Kidney capillary endothelial cell (primary cell): Measurements from ENCODE around the gene SLC23A3.
"Not testable (repeated sequence)": the region's sequence is repeated elsewhere in the genome, so short reads cannot be mapped to it uniquely, and the experiment has no call there.

Source experiments
- DNase-seq: peaks from one replicate; pipeline ENCODE4 v3.0.0-alpha.2; 2018; ENCODE audit warnings: low spot score

SLC23A3 gene

GRCh38 chr2:219205165-219205538, 35.3 kb upstream of the SLC23A3 start:
- no peak for DNase-seq

GRCh38 chr2:219204425-219205164, 34.8 kb upstream of the SLC23A3 start:
- DNase-seq: no peak

- not testable (repeated sequence) for DNase-seq
These were observed 31.5 kb upstream of the SLC23A3 start for GRCh38 chr2:219201331-219201730.

DNA sequence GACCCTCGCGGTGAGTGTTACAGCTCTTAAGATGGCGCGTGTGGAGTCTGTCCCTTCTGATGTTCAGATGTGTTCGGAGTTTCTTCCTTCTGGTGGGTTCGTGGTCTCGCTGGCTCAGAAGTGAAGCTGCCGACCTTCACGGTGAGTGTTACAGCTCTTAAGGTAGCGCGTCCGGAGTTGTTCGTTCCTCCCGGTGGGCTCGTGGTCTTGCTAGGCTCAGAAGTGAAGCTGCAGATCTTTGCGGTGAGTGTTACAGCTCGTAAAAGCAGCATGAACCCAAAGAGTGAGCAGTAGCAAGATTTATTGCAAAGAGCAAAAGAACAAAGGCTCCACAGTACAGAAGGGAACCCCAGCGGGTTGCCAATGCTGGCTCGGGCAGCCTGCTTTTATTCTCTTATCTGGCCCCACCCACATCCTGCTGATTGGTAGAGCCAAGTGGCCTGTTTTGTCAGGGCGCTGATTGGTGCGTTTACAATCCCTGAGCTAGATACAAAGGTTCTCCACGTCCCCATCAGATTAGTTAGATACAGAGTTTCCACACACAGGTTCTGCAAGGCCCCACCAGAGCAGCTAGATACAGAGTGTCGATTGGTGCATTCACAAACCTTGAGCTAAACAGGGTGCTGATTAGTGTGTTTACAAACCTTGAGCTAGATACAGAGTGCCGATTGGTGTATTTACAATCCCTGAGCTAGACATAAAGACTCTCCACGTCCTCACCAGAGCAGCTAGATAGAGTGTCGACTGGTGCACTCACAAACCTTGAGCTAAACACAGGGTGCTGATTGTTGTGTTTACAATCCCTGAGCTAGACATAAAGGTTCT, 30.9 kb upstream of the SLC23A3 start:
- not testable (repeated sequence) for DNase-seq

DNA sequence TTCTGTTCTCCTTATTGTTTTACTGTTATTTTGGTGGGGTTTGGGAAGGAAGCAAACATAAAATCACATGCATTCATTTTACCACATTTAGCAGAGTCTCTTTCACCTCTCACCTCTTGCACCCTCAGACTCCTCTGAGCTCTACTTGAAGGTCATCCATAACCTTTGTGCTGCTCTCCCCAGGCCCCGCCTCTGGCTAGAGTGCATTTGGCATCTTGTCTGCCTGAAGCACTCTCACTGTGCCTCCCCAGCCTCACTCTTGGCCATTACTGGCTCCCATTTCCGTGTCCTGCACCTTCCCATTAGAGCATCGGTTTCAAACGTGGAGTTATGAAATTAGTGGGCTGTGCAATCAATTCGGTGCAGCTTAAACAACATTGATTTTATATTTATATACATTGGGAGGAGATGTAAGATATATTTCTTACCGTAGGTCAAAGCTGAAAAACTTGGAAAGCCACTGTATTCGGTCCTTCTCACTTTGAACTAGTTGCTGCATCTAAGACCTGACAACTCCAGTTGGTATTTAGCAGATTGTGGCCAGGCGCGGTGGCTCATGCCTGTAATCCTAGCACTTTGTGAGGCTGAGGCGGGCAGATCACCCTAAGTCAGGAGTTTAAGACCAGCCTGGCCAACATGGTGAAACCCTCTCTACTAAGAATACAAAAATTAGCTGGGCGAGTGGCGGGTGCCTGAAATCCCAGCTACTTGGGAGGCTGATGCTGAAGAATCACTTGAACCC, 29.8 kb upstream of the SLC23A3 start:
- DNase-seq: no peak

DNA sequence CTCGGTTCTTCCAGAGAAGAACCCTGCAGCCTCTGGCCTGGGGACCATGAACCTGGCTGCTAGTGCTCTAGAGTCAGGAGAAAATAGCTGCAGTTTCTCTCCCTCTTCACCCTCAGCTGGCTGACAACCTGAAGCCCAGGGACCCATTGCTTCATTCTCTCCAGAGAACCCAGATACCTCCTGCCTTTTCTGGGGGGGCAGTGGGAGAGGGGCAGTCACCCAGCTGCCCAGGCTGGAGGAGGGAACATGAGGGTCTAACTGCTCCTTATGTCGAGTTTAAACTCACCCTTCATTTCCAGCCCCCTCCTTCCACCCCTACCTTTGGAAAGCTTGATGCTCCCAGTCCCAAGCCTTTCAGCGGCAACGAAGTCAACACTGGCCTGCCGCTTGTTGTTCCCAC, 29.1 kb upstream of the SLC23A3 start:
- no peak for DNase-seq

GRCh38 chr2:219197388-219197787, 27.6 kb upstream of the SLC23A3 start:
- no peak for DNase-seq

DNA sequence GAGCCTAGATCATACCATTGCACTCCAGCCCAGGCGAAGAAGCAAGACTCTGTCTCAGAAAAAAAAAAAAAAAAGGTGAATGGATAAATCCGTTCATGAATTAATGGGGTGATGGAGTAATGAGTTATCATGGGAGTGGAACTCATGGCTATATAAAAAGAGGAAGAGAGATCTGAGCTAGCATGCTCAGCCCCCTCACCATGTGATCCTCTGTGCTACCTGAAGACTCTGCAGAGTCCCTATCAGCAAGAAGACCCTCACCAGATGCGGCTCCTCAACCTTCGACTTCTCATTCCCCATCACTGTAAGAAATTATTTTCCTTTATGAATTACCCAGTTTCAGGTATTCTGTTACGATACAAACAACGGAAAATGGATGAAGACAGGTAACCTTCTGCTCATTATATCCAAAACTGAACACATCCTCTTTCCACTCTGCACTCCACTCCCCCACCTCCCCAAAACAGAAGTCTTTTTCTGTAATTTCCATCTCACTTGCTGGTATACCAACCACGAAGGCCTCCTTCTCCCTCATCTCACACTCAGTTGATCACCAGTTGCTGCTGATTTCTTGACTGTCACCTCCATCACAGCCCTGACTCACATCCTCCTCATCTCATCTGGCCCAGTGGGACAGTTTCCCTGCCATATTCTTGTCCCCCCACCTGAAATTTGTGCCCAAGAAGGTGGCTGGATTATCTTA, 17.1 kb upstream of the SLC23A3 start:
- DNase-seq: no peak

DNA sequence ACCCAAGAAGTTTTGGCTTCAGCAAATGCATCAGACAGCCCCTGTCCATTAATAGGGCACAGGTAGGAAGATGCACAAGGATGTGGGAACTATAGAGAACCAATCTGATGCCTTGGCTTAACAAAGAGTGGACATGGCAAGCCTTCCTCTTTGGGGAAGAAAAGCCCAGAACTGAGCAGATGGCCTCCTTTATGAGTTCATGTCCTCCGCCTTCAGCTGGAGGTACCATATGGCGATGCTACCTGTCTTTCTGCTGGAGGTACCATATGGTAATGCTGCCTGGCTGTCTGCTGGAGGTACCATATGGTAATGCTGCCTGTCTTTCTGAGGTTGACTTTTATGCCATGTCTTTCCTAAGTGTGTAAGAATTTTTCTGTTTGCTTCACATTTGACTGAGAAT, 14.3 kb upstream of the SLC23A3 start:
- no peak for DNase-seq

GRCh38 chr2:219183151-219183772, 13.4 kb upstream of the SLC23A3 start:
- DNase-seq: no peak

DNA sequence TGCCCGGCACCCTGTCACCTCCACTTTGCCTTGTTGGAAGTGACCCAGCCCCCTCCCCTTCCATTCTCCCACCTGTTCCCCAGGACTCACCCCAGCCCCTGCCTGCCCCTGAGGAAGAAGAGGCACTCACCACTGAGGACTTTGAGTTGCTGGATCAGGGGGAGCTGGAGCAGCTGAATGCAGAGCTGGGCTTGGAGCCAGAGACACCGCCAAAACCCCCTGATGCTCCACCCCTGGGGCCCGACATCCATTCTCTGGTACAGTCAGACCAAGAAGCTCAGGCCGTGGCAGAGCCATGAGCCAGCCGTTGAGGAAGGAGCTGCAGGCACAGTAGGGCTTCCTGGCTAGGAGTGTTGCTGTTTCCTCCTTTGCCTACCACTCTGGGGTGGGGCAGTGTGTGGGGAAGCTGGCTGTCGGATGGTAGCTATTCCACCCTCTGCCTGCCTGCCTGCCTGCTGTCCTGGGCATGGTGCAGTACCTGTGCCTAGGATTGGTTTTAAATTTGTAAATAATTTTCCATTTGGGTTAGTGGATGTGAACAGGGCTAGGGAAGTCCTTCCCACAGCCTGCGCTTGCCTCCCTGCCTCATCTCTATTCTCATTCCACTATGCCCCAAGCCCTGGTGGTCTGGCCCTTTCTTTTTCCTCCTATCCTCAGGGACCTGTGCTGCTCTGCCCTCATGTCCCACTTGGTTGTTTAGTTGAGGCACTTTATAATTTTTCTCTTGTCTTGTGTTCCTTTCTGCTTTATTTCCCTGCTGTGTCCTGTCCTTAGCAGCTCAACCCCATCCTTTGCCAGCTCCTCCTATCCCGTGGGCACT, 12.7 kb upstream of the SLC23A3 start:
- no peak for DNase-seq

- DNase-seq: no peak
These were observed 11.7 kb upstream of the SLC23A3 start for GRCh38 chr2:219181531-219181930.

DNA sequence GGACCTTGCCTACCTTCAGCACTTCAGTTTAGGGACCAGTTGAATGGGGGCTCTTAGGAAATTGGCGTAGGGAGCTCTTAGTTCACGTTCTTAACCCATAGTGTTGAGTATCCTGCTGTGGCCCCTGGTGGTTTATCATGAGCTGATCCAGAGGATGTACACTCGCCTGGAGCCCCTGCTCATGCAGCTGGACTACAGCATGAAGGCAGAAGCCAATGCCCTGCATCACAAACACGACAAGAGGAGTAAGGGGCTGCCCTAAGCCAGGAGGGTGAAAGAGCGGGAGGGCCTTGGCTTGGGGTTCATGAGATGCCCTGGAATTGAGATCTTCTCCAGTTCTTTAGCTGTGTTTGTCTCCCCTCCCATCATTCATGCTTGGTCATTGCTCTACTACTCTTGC, 11.1 kb upstream of the SLC23A3 start:
- no peak for DNase-seq

- DNase-seq: no peak
These were observed 10.0 kb upstream of the SLC23A3 start for GRCh38 chr2:219179601-219180465.

DNA sequence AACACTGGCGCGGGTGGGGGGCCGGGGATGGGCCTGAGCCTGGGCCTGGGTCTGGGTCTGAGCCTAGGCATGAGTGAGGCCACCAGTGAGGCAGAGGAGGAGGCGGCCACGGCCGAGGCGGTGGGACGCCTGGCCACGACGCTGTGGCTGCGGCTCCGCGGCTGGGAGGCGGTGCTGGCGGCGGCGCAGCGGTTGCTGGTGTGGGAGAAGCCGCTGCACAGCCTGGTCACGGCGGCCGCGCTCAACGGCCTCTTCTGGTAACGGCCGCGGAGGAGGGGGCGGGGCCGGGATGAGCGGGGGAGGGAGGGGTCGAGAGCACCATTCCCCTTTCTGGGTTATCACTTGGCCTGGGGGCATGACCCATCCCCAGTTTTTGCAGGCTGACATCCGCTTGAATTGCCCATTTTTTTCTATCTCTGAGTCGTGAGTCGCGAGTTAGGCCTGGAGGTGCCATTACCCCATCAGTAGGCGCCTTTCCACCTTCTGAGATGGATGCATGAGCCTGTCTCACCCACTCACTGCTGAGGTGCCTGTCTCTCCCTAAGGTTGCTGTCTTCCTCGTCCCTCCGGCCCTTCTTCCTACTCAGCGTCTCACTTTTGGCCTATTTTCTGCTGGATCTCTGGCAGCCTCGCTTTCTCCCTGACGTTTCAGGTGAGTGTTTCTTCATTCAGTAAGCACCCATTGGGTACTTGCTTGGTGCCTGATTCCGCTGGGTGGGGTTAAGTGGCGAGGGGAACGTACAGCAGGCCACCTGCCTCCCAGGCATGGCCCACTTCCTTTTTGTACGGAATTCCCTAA, 8.7 kb upstream of the SLC23A3 start:
- no peak for DNase-seq

GRCh38 chr2:219177552-219178376, 7.9 kb upstream of the SLC23A3 start, which contains the start of gene RETREG2:
TSS of gene RETREG2 (plus strand) at chr2:219178275. CDS start at chr2:219178353, 78 bp downstream.
- DNase-seq: peak; percentile 82

- DNase-seq: peak; percentile 73
These were observed 7.2 kb upstream of the SLC23A3 start, which contains the start of gene CNPPD1 for GRCh38 chr2:219176818-219177551. TSS of gene CNPPD1 (minus strand) at chr2:219176925. CDS start at chr2:219176828, 97 bp downstream.
